NCI-H510A (cell line): Measurements from ENCODE around the gene EHD1.

Experiments
- DNase-seq: peaks from one replicate; lab custom pipeline; 2025; lab: John Stamatoyannopoulos, UW

Gene EHD1

DNA sequence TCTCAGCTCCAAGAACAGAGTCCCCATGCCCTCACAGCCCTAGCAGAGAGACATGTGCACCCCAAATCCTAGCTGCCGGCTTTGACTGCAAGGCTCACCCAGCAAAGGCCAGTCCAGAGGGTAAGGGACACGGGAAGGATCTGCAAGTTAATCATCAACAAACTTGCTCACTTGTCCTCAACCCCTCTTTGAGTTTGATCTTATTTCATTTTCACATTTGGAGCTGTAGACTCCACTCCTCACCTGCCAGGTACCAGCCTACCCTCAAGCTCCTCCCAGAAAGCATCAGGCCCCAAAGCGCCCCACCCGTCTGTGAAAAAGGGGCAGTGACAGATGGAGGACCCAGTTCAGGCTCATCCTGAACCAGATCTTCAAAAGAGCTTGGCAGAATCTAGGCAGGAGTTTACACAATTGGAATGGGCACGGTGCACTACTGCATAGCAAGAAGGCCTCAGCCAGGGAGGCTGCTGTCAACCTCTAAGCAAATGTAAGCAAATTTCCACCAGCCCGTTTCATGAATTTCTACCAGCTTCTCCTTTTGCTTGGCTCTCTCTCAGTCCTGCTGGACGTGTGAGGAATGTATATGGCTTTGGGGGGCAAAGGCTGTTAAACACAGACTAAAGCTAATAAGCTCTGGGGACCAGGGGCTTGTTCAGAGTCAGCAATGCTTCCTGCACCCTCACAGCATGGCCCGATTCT lies 5.5 kb downstream of the EHD1 start:
- DNase-seq: no peak

DNA sequence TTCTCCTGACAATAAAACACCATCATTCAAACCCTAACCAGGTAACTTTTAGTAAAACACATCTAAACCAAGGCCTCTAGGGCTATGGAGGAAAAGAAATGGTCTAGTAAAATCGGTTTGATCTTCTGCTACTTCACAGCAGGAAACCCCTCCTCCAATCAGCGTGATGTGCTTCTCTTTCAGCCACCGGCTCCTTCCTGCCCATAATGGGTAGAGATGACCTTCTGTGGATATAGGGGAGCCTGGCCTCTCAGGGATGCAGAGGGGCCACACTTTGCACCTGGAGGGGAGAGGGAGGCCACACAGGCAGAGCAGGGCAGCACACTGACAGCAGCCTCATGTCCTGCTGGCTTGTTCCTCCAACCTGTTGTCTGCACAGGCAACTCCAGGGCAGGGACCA lies 6.9 kb downstream of the EHD1 start:
- no peak for DNase-seq

DNA sequence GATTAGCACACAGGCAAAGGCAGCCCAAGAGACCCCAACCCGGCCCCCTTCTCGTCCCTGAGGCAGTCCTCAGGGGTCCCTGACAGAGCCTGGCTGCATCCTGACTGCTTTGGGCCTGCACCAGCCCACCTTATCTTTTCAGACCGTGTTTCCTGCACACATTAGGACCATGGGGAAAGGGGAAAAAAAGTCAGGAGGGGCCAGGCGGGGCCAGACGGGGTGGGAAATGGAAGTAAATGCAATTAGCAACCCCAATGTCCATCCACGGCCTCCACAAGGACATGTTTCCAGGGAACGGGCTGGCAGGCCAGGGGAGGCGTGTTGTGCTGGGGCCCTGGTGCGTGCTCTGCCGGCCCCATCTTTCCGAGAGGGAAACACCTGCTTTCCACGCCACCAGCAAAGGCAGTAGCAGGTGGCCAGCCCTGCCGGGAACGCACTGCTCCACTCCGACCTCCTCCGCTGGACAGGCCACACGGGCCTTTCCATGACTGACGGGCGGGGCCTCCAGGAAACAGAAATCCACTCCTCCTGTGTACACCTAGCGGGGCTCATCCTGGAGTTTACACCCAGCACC lies 7.4 kb downstream of the EHD1 start:
- DNase-seq: no peak

DNA sequence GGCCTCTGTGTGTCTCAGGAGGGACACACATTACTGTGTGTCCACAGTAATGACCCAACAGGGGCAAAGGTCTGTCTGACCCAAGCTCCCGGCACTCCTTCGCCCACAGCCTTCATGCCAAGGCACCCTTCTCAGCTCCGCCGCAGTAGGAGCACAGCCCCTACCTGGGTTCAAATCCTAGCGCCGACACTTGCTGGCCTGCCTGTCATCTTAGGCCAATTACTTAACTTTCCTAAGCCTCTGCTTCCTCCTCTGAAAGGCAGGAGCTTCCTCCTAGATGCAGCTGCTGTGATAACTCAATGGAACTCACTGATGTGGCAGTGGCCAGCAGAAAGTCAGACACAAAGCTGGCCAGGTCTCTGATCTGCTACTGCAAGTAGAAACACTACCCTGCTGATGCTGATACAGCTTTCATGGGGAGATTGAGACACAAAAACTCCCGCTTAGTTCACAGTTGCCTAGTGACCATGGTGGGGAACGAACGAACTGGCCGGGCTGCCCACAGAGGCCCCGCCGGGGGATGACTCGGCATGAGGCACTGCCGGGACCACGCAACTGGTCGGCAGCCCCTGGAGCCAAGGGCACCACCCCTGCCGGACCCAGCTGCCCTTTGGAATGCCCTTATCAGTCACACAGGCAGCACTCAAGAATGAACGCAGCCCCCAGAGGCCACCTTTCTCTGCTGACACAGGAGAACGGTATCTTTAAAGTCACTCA lies 8.1 kb downstream of the EHD1 start:
- no peak for DNase-seq

DNA sequence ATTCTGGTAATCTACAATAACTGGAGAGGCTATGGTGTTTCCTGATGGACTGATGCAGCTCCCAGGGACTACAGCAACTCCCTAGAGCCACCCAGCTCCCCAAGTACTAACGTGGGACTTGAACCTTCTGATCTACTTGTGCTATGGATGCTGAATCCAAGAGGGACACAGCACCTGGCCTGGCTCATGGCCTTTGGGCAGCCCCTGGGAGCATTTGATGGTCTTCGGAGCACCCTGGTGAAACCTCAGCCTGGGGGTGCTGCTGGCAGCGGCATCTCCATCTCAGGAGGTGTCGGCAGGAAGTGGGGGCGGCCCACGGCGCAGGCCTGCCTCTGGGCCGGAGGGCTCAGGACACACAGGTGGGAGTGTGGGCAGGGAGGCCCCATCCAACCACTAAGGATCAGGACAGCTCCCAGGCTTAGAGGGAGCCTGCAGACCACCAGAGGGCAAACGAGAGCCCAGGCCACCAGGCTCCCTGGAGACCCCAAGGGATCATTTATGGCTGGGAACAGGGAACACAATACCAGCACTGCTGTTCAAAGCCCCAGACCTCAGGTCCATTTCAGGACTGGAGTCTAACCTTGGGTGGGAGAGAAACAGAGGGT lies 8.7 kb downstream of the EHD1 start:
- no peak for DNase-seq

DNA sequence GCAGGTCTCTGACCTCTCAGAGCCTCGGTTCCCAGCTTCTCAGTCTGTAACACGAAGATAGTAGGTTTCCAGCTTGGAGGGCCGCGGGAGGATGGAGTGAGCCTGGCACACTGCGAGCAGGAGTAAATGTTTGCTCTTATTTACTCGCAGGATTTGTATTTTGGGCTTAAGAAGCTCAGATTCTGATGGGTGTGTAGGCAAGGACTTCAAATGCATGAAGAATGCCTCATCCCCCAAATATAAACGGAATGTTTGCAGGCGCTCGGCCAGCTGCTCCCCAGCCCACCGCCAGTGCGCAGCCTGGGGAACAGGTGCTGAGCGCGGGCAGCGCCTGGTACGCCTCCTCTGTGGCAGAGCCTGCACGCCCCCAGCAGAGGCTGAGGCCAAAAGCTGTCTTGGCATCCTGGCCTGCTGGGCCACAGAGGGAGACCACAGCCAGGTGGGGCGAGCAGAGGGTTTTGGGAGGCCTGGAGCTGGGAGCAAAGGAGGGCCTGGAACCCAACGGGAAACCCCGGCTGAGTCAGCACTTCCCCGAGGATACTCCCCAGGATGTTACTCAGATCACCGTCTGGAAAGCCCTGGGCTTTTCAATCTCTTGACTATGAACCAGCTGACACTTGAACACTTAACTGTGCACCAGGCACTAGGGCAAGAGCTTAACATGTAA lies 9.4 kb downstream of the EHD1 start:
- DNase-seq: no peak

DNA sequence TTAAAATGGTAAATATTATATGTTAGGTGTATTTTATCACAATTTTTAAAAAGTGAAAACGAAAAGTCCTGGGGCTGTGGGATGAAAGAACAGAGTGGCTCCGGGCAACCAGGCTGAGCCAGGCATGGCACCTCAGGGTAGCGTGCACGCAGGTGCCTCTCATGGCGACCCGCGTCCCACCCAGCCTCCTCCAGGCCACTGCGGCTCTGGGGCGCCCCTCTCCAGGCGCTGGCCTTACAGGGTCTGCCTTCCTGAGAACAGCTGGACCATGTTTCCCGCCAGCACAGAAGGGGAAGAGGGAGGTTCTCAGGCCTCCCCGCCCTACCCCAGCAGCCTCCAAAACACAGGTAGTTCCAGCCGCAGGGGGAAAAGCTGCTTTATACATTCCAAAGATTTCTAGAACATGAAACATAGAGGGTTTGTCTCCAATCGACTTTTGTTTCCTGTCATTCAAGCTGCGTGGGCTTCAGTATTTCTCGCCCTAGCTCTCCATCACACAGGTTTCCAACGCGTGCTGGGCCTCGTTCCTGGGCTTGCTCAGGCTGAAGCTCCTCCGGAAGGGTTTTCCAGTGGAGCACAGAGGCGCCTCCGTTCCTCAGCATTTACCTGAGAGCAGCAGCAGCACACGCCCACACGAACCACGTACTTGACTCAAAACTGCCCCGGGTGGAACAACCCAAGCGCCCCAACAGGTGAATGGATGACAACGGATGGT lies 10.5 kb downstream of the EHD1 start:
- DNase-seq: no peak

DNA sequence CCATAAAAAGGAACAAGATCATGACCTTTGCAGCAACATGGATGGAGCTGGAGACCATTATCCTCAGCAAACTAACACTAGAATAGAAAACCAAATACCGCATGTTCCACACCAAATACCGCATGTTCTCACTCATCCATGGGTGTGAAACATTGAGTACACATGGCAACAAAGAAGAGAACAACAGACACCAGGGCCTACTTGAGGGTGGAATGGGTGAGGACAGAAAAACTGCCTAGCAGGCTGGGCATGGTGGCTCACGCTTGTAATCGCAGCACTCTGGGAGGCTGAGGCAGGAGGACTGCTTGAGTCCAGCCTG lies 12.3 kb downstream of the EHD1 start:
- no peak for DNase-seq

DNA sequence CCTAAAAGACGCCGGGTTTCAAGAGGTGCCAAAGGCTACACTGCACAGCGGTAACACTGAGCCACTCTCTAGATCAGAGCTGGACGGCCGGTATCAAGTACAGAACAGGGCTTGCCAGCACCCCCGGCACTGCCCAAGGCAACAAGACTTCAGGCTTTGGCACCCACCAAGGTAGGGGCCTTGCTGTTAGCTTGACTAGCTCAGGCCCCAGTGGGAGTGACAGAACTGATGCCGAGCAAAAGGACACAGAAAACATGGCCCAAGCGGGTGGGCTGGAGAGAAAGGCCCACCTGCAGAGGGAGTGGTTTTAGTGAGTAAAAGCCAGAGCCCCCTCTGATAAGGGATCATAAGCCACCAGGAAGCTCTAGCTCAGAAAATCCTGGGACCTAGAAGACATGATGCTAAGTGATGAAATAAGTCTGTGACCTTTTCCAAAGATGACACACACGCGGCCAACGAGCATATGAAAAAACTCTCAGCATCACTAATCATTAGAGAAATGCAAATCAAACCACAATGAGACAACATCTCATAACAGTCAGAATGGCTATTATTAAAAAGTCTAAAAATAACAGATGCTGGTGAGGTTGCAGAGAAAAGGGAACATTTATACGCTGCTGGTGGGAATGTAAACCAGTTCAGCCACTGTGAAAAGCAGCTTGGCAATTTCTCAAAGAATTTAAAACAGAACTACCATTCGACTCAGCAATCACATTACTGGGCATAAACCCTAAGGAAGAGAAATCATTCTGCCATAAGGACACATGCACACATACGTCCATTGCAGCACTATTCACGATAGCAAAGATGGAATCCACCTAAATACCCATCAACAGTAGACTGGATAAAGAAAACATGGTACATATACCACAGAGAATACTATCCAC lies 12.9 kb downstream of the EHD1 start:
- DNase-seq: no peak

DNA sequence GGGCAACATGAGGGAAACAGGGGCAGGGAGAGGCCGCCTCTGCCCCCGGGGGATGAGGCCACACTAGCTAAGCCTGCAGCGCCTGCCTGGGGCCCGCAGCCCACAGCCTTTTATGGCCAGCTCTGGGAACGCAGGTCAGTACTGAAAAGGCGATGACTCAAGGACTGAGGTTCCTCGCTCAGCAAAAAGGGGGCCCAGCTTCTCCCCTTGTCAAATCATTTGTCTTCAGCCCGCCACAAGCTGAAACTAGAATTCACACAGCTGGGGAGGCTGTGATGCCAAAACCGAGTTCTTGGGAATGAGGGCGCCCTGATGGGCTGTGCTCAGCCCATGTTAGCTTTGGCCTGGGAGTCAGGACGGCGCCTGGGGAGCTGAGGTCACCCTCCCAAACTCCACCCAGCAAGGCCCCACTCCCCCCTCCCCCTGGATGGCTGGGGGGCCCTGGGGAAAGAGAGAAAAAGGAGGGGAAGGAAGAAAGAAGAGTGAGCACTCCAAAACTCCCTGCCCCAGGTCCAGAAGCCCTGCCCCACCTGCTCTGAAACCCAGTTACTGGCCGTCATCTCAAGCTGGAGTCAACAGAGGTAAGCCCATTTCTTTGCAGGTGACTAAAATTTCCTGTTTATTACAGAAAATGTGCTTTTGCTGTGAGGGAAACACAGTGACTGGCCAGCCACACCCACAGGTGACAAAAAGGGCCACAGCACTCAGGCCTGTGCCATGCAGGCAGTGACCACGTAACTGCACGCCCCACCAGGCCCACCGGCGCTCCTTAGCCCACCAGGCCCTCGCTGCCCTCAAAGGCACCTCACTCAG lies 13.7 kb downstream of the EHD1 start:
- DNase-seq: no peak

DNA sequence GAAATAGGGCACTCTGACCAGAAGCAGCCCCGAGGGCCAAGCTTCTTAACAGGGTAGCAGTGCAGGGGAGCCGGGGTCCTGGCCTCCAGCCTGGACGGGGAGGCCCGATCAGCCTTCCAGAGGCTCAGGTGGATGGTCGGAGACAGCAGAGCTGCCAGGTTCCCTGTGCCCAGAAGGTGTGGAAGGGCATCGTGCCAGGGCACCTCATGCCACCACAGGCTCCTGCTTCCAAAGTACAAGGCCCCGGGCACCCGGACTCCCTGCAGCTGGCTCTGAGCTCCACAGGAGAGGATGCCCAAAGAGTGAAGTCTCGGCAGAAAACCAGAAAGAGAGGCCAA lies 14.3 kb downstream of the EHD1 start:
- no peak for DNase-seq

DNA sequence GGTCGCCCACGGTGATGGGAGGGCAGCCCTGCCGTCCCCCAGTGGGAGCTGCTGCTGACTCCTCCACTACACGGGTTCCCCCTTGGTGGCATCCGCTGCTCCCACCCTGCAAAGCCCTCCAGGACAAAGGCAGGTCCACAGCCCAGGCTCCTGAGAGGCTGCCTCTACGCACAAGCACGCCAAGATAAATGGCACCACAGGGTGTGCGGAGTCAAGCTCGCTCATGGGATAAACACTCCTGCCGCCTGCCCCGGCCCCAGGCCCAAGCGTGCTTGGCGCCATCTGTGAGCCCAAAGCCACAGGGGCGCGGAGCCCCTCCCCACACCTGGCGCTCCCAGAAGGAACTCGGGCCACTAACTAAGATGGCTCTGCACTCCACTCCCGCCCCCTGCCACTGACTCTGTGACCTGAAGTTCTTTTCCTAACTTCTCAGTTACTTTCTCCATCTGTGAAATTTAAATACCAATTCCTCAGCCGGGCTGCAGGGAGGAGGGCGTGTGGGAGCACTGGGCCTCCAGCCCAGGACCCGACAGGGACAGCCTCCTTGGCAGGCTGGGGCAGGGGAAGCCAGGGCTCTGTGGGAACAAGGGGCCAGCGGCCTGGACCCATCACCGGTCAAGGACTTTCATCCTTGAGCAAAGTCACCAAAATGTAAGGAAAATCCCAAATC lies 14.9 kb downstream of the EHD1 start:
- DNase-seq: no peak

DNA sequence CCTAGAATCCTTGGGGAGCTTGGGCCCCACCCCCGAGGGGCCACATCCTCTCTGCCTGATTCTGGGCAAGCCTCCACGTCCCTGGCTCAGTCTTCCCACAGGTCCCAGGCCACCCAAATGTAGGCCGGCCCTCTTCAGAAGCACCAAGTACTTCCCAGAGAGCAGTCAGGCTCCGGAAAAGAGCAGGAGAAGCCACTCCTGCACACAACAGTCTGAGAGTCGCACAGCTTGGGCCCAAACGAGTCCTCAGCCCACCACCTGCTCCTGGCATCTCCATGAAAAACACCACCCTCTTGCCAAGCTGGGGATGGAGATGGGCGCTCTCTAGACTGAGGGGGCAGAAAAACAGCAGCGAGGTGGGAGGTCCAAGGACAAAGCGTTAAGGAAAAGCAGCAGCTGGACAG lies 15.4 kb downstream of the EHD1 start:
- no peak for DNase-seq

DNA sequence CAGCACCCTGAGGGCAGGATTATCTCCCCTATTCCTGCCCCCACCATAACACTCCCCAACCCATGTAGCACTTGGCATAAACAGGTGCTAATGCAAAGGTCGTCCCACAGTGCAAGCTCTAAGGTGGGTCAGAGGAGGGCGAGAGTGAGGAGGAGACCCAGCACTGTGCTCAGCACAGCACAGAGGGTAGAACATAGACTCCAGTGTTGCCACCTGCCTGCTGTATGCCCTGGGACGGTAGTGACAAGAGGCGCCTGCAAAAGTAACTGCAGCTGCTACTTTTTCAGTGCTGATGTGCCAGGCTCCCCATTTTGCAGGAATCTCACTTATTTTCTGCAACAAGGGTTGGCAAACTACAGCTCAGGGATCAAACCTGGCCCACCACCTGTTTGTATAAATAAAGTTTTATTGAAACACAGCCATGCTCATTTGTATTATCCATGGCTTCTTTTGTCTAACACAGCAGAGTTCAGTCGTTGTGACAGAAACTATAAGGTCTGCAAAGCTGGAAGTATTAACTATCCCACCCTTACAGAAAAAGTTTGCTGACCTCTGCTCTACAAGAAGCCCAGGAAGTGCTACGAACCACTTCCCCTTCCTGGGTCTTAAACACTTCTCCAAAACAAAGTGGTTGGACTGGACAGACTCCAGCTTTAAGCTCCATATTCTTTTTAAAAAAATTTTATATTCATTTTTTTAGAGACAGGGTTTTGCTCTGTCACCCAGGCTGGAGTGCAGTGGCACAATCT lies 17.0 kb downstream of the EHD1 start:
- DNase-seq: no peak

DNA sequence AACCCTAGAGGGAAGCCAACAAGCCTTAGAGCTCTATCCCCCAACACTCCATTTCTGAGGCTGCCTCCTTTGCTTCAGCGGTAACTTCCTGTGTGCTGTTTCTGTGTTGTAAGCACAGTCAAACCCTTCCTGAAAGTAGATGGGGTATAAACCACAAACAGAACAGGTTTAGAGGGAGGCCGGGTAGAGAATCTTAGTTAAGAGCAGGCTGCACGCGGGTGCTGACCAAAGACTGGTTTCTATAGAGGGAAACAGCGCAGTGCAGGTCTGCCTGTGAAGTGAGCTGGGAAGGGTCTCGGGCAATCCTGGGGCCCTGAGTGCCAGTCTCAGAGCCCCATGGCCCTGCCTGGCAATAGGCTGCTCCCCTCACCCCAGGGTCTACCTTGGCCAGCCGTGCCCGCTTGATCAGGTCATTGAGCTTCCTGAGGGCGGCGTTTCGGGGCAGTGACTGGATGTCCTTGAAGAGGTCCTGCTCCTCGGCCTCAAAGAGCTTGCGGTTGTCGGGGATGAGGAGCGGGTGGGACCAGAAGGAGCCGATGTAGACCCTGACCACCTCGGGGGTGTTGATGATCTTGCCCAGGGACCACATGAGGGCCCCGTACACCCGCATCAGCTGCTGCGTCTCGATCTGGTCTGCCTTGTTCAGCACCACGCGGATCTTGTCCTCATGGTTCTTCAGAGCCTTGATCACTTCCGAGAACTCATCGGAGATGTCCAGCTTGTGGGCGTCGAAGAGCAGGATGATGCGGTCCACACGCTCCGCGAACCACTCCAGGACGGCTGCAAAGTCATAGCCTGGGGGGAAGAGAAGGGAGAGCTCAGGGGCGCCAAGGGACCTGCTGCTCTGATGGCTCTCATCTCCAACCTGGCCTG lies 18.6 kb downstream of the EHD1 start:
- no peak for DNase-seq

DNA sequence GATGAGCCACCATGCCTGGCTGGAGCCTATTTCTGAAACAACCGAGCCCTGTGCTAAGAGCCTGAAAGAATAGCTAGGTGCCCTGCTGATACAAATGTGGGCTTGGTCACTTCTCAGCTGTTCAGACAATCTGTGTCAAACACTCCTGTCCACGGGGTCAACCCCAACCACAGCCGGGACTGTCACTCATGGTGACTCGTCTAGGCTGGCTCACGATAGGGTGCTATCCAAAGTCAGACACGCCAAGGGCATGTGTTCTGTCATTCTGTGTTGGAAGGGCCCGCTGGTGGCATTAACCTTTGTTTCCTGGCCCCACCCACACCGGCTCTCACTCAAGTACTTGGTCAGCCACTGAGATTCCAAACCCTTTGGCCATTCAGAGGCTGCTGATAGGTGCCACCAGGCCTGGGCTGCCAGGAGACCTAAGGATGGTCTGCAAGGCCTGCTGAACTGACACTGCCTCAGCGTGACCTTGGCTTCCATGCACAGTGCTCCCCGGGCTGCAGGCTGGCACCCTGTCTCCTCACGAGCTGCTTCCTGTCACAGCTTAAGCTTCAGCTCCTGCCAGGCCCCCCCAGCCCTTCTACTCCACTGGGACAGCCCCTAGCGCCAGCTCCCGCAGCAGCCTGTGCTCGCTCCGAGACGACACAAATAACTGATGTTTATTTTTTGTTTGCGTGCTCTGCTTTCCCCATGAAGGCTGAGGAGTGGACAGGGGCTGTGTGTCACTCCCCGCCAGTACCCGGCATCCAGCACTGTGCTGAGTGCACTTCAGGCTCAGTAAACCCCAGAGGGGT lies 19.8 kb downstream of the EHD1 start:
- DNase-seq: no peak

DNA sequence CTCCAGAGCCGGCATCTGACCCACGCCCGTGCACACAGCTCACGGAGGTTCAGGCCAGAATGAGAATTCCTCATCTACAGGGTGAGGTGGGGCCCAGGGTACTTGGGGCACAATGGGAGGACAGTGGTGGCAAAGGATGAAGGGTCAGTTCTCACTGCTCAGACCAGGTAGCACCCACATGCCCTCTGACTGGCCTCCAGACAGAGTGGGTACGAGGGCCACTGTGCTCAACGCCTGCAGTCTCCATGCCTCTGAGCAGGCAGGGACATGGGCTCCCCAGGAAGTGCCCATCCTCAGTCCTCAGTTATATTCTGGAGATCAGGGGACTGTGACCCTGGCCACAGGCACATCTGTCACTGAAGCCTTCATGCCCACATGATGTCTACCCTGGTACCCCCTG lies 20.9 kb downstream of the EHD1 start:
- DNase-seq: no peak
